ENCODE measurements around the gene DDA1. TPM values are rescaled to one million over a fixed set of nuclear protein-coding genes. Genes with fewer than 3 reads are reported as not detected.

DDA1 gene
- 49.5 to 59.2 TPM (median 55.7 TPM) in 5 replicates for total RNA-seq (2022; extraction: Qiagen RNA extraction)

DNA sequence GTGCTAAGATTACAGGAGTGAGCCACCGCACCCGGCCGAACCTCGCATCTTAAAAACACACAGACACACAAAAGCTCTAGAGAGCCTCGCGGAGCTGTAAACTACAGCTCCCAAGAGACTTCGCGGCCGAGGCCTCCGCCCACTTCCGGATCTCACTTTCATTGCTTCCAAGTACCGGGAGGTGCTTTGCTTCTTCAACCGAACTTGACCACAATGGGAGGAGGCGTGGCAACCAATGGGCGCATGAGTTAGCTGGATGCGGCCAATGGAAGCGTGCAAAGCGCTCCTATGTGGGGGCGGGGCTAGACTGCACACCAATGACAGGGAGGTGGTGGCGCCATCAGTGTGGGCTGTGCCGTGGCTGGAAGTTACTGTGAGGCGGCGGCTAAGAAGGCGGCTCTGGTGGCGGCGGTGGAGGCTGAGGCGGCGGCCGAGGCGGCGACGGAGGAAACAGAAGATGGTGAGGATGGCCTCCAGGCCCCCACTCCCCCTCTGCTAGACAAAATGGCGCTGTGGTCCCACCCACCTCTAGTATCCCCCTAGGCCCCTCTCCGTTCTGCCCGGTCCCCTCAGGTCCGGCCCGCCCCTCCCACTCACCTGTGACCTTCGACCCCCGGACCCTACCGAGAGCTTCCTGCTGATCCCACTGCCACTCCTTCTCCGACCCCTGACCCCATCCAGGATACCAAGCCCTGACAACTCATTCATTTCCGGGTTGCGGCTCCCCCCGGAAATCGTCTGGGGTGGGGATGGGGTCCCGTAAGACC, at the start of gene DDA1:
Gene DDA1 (plus strand): TSS at position 366 of the 767 bp plus-strand sequence. CDS start 92 bp downstream, at position 458.

DNA sequence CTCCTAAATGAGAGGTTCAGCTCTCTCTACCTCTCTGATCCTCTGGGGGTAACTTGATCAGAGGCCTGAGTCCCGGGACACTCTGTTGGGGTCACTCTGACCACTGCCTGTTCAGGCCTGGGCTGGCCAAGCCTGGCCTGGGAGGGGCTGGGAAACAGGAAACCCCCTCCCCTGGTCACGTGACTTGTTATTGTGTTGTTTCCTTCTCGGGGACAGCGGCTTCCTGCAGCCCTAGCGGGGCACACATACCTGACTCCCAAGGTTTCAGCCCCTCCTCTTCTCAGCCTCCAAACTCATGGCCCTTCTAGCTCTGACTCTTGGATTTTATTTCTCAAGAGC, 44.8 kb upstream of the DDA1 start, which contains the start of gene USHBP1:
Gene USHBP1 (minus strand): TSS at position 105 of the 339 bp plus-strand sequence. CDS start 446 bp downstream, outside the sequence.

DNA sequence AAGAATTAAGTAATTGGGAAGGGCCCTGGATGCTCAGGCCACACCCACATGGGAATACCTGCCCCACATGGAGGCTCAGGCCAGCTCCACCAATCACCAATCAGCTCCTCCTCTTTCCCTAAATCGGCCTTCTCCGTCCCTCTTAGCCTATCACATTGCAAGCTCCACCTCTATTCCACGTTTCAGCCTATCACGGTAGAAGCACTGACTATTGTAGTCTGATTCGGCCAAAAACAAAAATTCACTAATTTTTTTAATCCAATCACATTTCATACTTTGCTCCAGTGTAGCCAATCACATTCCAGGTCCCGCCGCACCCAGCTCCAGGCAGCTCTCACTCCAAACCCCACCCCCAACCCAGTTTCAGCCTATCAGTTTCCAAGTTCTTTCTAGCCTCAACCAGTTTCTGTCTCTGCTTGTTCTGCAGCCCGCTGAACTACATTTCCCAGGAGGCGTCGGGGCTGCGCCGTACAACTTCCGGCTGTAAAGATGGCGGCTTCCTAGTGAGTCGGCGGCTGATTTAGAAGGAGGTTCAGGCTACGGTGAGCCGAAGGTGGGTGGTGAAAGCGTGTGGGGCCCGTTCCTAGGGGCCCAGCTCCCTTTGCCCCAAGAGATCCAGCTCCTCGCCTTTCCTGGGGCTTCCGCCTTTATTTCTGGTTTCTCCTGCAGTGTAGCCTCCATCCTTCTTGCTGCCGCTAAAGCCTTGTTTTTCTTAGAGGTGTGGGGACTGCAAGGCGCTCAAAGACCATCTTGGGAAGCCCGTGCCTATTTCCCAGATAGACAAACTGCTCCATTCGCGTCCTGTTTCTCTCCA, 42.2 kb upstream of the DDA1 start, which contains the start of gene BABAM1:
Gene BABAM1 (plus strand): TSS at position 469 of the 814 bp plus-strand sequence. CDS start 1,364 bp downstream, outside the sequence.

GRCh38 chr19:17281391-17282304, 27.7 kb upstream of the DDA1 start, which contains the start of gene ANKLE1:
ANKLE1 (plus strand) TSS chr19:17281901; CDS start chr19:17281921, 20 bp downstream.

GRCh38 chr19:17303167-17303939, 6.0 kb upstream of the DDA1 start, which contains the start of gene ABHD8:
ABHD8 (minus strand) TSS chr19:17303425; CDS start chr19:17301616, 1,809 bp downstream.

GRCh38 chr19:17305517-17306284, 3.7 kb upstream of the DDA1 start, which contains the start of gene MRPL34:
MRPL34 (plus strand) TSS chr19:17305872; CDS start chr19:17305893, 21 bp downstream.

GRCh38 chr19:17334414-17335409, 25.3 kb downstream of the DDA1 start, which contains the start of gene ANO8:
ANO8 (minus strand) TSS chr19:17334855; CDS start chr19:17334670, 185 bp downstream.

DNA sequence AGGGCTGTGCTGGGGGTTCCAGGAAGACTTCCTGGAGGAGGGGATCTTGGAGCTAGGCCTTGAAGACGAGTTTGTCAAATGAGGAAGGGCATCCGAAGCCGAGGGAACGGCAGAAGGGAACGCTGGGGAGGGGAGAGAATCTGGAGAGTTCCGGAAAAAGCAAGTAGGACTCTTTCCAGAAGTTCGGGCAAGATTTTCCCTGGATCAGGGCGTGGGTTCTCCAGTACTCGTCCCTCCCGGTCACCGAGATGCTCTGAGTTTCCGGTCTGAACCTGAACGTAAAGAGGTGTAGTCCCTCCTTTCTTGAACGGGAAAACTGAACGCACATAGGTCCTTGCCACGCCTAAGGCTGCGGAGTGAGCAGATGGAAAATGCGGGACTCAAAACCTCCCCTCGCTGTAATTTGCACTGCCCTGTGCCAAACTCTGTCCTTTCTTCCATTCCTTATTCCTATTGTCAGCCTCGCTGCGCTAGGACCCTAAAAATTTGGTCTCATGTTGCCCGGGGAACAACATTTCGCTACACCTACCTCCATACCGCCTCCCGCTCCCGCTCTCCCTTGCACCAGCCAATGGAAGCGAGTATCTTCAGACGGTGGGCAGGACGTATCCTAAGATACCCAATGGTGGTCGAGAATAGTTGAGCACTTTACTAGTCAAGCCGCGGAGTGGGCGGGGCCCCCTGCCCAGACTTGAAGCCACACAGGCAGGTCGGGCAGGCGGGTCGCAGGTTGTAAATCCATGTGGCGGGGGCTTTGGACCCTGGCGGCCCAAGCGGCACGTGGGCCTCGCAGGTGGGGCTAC, 27.7 kb downstream of the DDA1 start, which contains the start of gene GTPBP3:
Gene GTPBP3 (plus strand): TSS at position 682 of the 803 bp plus-strand sequence. CDS start 59 bp downstream, at position 741.

Other genes starting within 250 kb of the DDA1 start
- gene HAUS8, start 234.1 kb upstream of the DDA1 start, total RNA-seq (2022; extraction: Qiagen RNA extraction): 11.5 to 15.8 TPM (median 14.3 TPM) in 5 replicates
- 23.9 to 33.5 TPM (median 33.1 TPM) in 5 replicates for gene MYO9B, start 233.8 kb upstream of the DDA1 start, total RNA-seq (2022; extraction: Qiagen RNA extraction)
- 13.8 to 16.3 TPM (median 14.9 TPM) in 5 replicates for gene USE1, start 94.2 kb upstream of the DDA1 start, total RNA-seq (2022; extraction: Qiagen RNA extraction)
- 10.3 to 12.6 TPM (median 12.1 TPM) in 5 replicates for gene OCEL1, start 83.3 kb upstream of the DDA1 start, total RNA-seq (2022; extraction: Qiagen RNA extraction)
- 27.2 to 64.7 TPM (median 62.9 TPM) in 5 replicates for gene NR2F6, start 63.6 kb upstream of the DDA1 start, total RNA-seq (2022; extraction: Qiagen RNA extraction)
- gene USHBP1, start 44.8 kb upstream of the DDA1 start, total RNA-seq (2022; extraction: Qiagen RNA extraction): not detected in 5 replicates
- gene BABAM1, start 42.1 kb upstream of the DDA1 start, total RNA-seq (2022; extraction: Qiagen RNA extraction): 59.1 to 64.3 TPM (median 61.0 TPM) in 5 replicates
- gene ANKLE1, start 27.7 kb upstream of the DDA1 start, total RNA-seq (2022; extraction: Qiagen RNA extraction): 0.22 to 0.56 TPM (median 0.35 TPM) in 5 replicates
- 1.9 to 3.5 TPM (median 2.8 TPM) in 5 replicates for gene ABHD8, start 6.1 kb upstream of the DDA1 start, total RNA-seq (2022; extraction: Qiagen RNA extraction)
- gene MRPL34, start 3.7 kb upstream of the DDA1 start, total RNA-seq (2022; extraction: Qiagen RNA extraction): 56.1 to 87.4 TPM (median 83.9 TPM) in 5 replicates
- gene ANO8, start 25.3 kb downstream of the DDA1 start, total RNA-seq (2022; extraction: Qiagen RNA extraction): 1.9 to 4.1 TPM (median 3.4 TPM) in 5 replicates
- gene GTPBP3, start 28.0 kb downstream of the DDA1 start, total RNA-seq (2022; extraction: Qiagen RNA extraction): 14.4 to 22.1 TPM (median 20.2 TPM) in 5 replicates
- gene PLVAP, start 67.8 kb downstream of the DDA1 start, total RNA-seq (2022; extraction: Qiagen RNA extraction): not detected in 5 replicates
- gene CCDC194, start 84.6 kb downstream of the DDA1 start, total RNA-seq (2022; extraction: Qiagen RNA extraction): not detected in 5 replicates
- 0.13 to 0.24 TPM in 2 of 5 replicates, not detected in the others for gene BST2, start 96.1 kb downstream of the DDA1 start, total RNA-seq (2022; extraction: Qiagen RNA extraction)
- 27.7 to 42.0 TPM (median 41.3 TPM) in 5 replicates for gene MVB12A, start 110.5 kb downstream of the DDA1 start, total RNA-seq (2022; extraction: Qiagen RNA extraction)
- gene TMEM221, start 139.1 kb downstream of the DDA1 start, total RNA-seq (2022; extraction: Qiagen RNA extraction): 0.32 to 0.85 TPM (median 0.83 TPM) in 5 replicates
- gene NXNL1, start 151.4 kb downstream of the DDA1 start, total RNA-seq (2022; extraction: Qiagen RNA extraction): not detected in 5 replicates
- gene SLC27A1, start 161.0 kb downstream of the DDA1 start, total RNA-seq (2022; extraction: Qiagen RNA extraction): 2.5 to 3.0 TPM (median 2.5 TPM) in 5 replicates
- 46.6 to 76.0 TPM (median 72.5 TPM) in 5 replicates for gene PGLS, start 202.1 kb downstream of the DDA1 start, total RNA-seq (2022; extraction: Qiagen RNA extraction)
- gene COLGALT1, start 246.1 kb downstream of the DDA1 start, total RNA-seq (2022; extraction: Qiagen RNA extraction): 55.3 to 75.3 TPM (median 70.2 TPM) in 5 replicates